ENCODE measurements around the gene LPAR5. TPM values are rescaled to one million over a fixed set of nuclear protein-coding genes. Genes with fewer than 3 reads are reported as not detected.

LPAR5 gene
- total RNA-seq, 1 donor from 2014 or later: 30.4 TPM

DNA sequence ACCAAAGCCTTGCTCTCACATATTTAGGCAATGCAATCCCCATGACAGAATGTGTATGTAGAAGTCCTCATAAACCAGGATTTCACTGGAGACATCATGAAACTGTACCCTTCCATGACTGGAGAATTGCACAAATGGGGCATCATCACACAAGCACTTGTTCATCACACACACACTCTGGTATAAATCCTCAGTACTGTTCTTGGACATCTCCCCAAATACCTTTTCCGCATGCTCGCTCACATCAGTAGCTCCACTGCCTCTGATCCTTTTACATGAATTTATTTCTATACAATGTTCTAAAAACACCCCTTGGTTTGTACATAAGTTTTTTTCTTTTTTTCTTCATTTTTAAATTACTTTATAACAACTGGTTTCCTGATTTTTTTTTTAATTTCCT lies 30.5 kb upstream of the LPAR5 start:
- TF ChIP-seq, protein P1, sequence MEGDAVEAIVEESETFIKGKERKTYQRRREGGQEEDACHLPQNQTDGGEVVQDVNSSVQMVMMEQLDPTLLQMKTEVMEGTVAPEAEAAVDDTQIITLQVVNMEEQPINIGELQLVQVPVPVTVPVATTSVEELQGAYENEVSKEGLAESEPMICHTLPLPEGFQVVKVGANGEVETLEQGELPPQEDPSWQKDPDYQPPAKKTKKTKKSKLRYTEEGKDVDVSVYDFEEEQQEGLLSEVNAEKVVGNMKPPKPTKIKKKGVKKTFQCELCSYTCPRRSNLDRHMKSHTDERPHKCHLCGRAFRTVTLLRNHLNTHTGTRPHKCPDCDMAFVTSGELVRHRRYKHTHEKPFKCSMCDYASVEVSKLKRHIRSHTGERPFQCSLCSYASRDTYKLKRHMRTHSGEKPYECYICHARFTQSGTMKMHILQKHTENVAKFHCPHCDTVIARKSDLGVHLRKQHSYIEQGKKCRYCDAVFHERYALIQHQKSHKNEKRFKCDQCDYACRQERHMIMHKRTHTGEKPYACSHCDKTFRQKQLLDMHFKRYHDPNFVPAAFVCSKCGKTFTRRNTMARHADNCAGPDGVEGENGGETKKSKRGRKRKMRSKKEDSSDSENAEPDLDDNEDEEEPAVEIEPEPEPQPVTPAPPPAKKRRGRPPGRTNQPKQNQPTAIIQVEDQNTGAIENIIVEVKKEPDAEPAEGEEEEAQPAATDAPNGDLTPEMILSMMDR (IDR thresholded peaks at IDR 0.05): no peak
- intact Hi-C loops (cut with micrococcal nuclease): no loop called here
- Mint-ChIP-seq H3K36me3 (ENCODE audit: low read depth) (peaks cover 54% of the 10 kb centered on the region), H3K27ac (no peak overlapping the region), H3K27me3 (no peaks in the 10 kb centered on the region), H3K4me3 (no peak overlapping the region), H3K9me3 (no peaks in the 10 kb centered on the region), H3K4me1 (peaks cover 23% of the 10 kb centered on the region)
- DNase-seq: no peak
- CTCF ChIA-PET: no interaction called here
- POLR2A ChIA-PET: interaction anchor here (0.6 to 4.0 kb wide), 3 partner anchors 23 to 237 kb away, joined by 3 to 36 read pairs (median 3); partner anchors contain the start of gene ZNF384
- ATAC-seq (ENCODE audit: low read depth): no peak

DNA sequence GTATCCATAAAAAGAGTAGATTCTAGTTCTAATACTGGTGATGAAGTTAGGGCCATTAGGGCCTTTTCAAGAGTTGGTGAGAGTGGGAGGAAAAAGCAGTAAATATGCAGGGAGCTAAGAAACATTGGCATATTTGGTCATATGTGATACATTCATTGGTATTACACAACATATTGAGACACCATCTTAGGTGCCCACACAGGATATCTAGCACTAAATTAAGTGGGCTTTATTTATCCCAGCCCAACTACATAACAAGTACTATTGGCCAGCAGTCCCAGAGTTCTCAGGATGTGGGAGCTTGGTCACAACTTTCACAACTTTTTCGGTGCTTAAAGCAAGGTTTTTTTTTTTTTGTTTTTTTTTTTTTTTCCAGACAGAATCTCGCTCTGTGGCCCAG lies 29.1 kb upstream of the LPAR5 start:
- intact Hi-C loops (cut with micrococcal nuclease): no loop called here
- no peak overlapping the region for H3K27ac Mint-ChIP-seq
- TF ChIP-seq, protein P1 (IDR thresholded peaks at IDR 0.05): no peak
- no peak overlapping the region for H3K4me3 Mint-ChIP-seq
- CTCF ChIA-PET: no interaction called here
- POLR2A ChIA-PET: interaction anchor here (0.8 to 4.0 kb wide), 4 partner anchors 24 to 97 kb away, joined by 4 to 36 read pairs (median 10); partner anchors contain the start of genes COPS7A, MLF2, NOP2 and ZNF384
- DNase-seq (no peak), ATAC-seq (ENCODE audit: low read depth) (no peak)
- peaks cover 23% of the 10 kb centered on the region for H3K4me1 Mint-ChIP-seq
- H3K36me3 Mint-ChIP-seq (ENCODE audit: low read depth): peaks cover 42% of the 10 kb centered on the region
- H3K27me3 Mint-ChIP-seq: no peaks in the 10 kb centered on the region
- no peaks in the 10 kb centered on the region for H3K9me3 Mint-ChIP-seq

DNA sequence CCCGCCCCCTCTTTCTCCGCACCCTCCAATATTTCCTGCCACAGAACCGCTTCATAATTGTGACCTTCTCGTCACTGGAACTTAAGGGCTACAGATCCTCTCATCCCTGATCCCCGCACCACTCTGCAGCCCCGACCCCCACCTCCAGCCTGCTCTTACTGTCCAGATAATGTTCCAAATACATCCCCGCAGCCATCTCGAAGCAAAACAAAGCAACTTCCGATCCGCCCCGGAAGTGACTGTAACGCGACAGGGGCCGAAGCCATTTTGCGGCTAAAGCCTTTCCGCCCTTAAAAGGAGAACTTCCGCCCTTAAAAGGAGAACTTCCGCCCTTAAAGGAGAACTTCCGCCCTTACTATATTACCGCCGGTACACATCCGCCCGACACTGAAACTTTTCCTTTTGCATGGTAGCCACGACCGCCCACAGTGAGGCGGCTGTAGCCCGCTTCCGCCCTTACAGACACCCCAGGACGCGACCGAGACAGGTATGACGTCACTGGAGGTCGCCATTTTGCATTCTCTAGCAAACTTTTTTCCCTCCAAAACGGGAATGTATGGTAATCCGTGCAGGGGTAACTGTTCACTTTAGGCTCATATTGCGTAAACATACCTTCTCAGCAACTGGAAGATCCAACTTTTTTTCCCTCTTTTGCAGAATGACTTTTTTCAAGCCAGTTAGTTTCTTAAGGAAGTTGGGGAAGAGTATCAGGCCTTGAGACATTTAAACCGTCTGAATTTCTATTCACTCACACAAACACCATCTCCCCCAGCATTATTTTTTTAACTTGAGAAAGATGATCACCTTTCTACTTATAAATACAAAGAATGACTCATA lies 27.4 kb upstream of the LPAR5 start, which contains the start of gene ING4:
TSS of gene ING4 (minus strand) at position 214 of the 837 bp plus-strand sequence. CDS start at position 196, 18 bp downstream.
- ChIA-PET POLR2A (interaction anchor here (0.6 to 4.0 kb wide), 18 partner anchors 11 to 281 kb away, joined by 3 to 36 read pairs (median 4); partner anchors contain the start of genes C12orf57, COPS7A, LPAR5 and MLF2), CTCF (interaction anchor here (1.0 to 1.4 kb wide), 5 partner anchors 10 to 50 kb away, joined by 3 to 4 read pairs (median 3); partner anchors contain the start of gene ZNF384)
- H3K9me3 Mint-ChIP-seq: no peaks in the 10 kb centered on the region
- H3K4me1 Mint-ChIP-seq: peaks cover 27% of the 10 kb centered on the region
- H3K4me3 Mint-ChIP-seq: peak within 1 kb of the TSS; percentile 97
- H3K27ac Mint-ChIP-seq: peak within 1 kb of the TSS; percentile 95
- peaks cover 35% of the 10 kb centered on the region for H3K36me3 Mint-ChIP-seq (ENCODE audit: low read depth)
- ATAC-seq (ENCODE audit: low read depth): peak; percentile 97
- DNase-seq: peak; percentile 80
- H3K27me3 Mint-ChIP-seq: no peaks in the 10 kb centered on the region
- TF ChIP-seq, protein P1 (IDR thresholded peaks at IDR 0.05): no peak
- intact Hi-C loops (cut with micrococcal nuclease): loop anchor here (1.0 to 2.0 kb wide), 13 partner anchors 18 to 307 kb away; partner anchors contain the start of genes CHD4, COPS7A, EMG1 and IFFO1

DNA sequence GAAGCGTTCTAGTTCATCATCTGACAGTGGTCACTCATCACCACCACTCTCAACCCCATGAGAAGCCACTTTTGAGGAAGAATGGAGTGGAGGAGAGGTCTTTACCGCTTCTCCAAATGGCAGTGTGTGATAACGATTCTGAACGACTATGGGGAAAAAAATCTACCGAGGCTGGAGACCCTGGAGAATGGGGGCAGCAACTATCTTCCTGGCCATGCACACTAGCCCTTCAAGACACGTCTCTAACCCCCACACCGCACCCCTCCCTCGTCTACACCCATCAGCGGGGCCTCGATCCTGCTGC lies 26.8 kb upstream of the LPAR5 start:
- POLR2A ChIA-PET: no interaction called here
- intact Hi-C loops (cut with micrococcal nuclease): loop anchor here (2.0 kb wide), 1 partner anchor 18 kb away; no protein-coding TSS in a partner anchor
- Mint-ChIP-seq H3K36me3 (ENCODE audit: low read depth) (peaks cover 30% of the 10 kb centered on the region), H3K27me3 (no peaks in the 10 kb centered on the region), H3K4me3 (peak overlapping the region; percentile 97), H3K9me3 (no peaks in the 10 kb centered on the region), H3K4me1 (peaks cover 27% of the 10 kb centered on the region), H3K27ac (peak overlapping the region; percentile 95)
- CTCF ChIA-PET: no interaction called here
- DNase-seq (no peak), ATAC-seq (ENCODE audit: low read depth) (peak; percentile 56)
- TF ChIP-seq, protein P1 (IDR thresholded peaks at IDR 0.05): no peak

DNA sequence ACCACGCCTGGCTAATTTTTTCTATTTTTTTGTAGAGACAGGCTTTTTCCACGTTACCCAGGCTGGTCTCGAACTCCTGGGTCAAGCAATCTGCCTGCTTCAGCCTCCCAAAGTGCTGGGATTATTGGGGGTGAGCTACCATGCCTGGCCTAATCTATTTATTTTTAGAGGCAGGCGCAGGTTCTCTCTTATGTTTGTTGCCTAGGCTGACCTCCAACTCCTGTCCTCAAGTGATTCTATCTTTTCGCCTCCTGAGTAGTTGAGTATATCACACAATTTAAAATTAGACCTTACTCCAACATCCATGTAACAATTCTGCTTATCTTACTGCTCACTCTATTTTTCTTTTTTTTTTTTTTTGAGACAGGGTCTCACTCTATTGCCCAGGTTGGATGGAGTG lies 18.2 kb upstream of the LPAR5 start:
- H3K36me3 Mint-ChIP-seq (ENCODE audit: low read depth): peaks cover 75% of the 10 kb centered on the region
- no peak overlapping the region for H3K4me3 Mint-ChIP-seq
- no peaks in the 10 kb centered on the region for H3K27me3 Mint-ChIP-seq
- DNase-seq: no peak
- ATAC-seq (ENCODE audit: low read depth): no peak
- intact Hi-C loops (cut with micrococcal nuclease): no loop called here
- CTCF ChIA-PET: no interaction called here
- H3K27ac Mint-ChIP-seq: no peak overlapping the region
- POLR2A ChIA-PET: interaction anchor here (0.7 kb wide), 1 partner anchor 435 kb away, joined by 4 read pairs; no protein-coding TSS in a partner anchor
- H3K4me1 Mint-ChIP-seq: peaks cover 10% of the 10 kb centered on the region
- H3K9me3 Mint-ChIP-seq: no peaks in the 10 kb centered on the region
- TF ChIP-seq, protein P1 (IDR thresholded peaks at IDR 0.05): no peak
